ENCODE data around the gene CLCN7.

DNA sequence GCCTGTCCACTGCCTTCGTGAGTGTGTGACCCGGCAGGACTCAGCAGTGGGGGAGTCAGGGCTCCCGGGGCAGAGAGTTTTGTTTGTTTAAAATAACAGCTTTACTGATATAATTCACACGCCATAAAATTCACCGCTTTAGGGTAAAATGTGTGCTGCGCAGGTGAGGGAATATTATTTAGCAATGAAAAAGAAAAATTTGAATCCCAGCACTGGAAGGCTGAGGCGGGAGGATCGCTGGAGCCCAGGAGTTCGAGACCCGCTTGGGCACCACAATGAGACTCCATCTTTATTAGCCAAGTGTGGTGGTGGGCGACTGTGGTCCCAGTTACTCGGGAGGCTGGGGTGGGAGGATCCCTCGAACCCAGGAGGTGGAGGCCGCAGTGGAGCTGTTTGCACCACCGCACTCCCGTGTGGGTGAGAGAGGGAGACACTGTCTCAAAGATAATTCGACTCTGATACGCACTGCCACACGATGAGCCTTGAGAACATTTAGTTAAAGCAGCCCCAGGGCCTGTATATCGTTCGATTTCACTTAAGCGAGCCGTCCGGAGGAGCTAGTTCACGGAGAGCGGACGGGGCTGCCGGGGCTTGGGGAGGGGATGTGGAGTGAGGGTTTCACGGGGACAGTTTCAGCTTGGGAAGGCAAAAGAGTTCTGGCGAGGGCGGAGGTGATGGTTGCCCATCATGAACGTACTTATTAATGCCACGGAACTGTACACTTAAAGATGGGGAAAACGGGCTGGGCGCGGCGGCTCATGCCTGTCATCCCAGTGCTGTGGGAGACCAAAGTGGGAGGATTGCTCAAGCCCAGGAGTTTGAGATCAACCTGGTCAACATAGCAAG lies 28.5 kb upstream of the CLCN7 start:
- TF ChIP-seq, protein P1, sequence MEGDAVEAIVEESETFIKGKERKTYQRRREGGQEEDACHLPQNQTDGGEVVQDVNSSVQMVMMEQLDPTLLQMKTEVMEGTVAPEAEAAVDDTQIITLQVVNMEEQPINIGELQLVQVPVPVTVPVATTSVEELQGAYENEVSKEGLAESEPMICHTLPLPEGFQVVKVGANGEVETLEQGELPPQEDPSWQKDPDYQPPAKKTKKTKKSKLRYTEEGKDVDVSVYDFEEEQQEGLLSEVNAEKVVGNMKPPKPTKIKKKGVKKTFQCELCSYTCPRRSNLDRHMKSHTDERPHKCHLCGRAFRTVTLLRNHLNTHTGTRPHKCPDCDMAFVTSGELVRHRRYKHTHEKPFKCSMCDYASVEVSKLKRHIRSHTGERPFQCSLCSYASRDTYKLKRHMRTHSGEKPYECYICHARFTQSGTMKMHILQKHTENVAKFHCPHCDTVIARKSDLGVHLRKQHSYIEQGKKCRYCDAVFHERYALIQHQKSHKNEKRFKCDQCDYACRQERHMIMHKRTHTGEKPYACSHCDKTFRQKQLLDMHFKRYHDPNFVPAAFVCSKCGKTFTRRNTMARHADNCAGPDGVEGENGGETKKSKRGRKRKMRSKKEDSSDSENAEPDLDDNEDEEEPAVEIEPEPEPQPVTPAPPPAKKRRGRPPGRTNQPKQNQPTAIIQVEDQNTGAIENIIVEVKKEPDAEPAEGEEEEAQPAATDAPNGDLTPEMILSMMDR (IDR thresholded peaks at IDR 0.05), result no peak
- no peak for TF ChIP-seq POLR2A (IDR thresholded peaks at IDR 0.05)
